Measurements from ENCODE around the gene C1orf74. TPM values are rescaled to one million over a fixed set of nuclear protein-coding genes. Genes with fewer than 3 reads are reported as not detected.

The C1orf74 gene
- polyA plus RNA-seq, 1 of the 3 experiments (the other 2 are of a cell fraction) = 1.5 TPM

DNA sequence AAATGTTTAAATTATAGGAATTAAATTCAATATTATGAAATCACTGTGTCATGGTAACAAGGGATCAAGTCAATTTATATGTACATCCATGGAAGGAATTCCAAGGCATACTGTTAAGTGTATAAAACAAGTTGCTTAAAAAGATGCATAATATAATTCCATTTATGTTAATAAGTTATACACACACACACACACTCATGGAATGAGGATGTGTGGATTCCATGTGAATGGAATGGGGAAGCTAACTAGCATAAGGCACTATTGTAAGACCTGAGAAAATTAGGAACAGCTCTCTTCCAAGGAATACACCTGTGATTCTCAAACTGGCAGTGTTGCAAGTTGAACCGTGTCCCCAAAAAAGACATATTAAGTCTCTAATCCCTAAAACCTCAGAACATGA is 46.1 kb downstream of the C1orf74 start:
- H3K79me2 ChIP-seq (ENCODE audit: insufficient read depth) = no peaks in the 10 kb centered on the region
- CTCF ChIA-PET = interaction anchor here (2.1 kb wide), 1 partner anchor 14 kb away, joined by 8 read pairs; no protein-coding TSS in a partner anchor
- no peaks in the 10 kb centered on the region for H4K20me1 ChIP-seq (ENCODE audit: insufficient read depth)
- no peaks in the 10 kb centered on the region for H3K9me3 ChIP-seq
- no peaks in the 10 kb centered on the region for H3K36me3 ChIP-seq (replicated peaks in 1 of 2; ENCODE audit: control insufficient read depth in 1 of 2, insufficient read depth in 2 of 2, low read length in 1 of 2)
- H3K9me2 ChIP-seq = no peaks in the 10 kb centered on the region
- no peak overlapping the region for H3K4me2 ChIP-seq
- no peak overlapping the region for H3K27ac ChIP-seq (ENCODE audit: low read depth in 2 of 2, low read length in 1 of 2)
- no peak overlapping the region for H3K4me3 ChIP-seq (ENCODE audit: low read depth in 2 of 2, low read length in 1 of 2)
- H3F3A ChIP-seq (replicated peaks; ENCODE audit: insufficient read depth) = peaks cover 6% of the 10 kb centered on the region
- POLR2A ChIA-PET = no interaction called here
- H2AFZ ChIP-seq (ENCODE audit: low read depth) = no peak overlapping the region
- DNase-seq = no peak
- TF ChIP-seq GATA2 (CRISPR knock-in tag; IDR thresholded peaks at IDR 0.05) (no peak), EZH2phosphoT487 (IDR thresholded peaks at IDR 0.05; ENCODE audit: borderline replicate concordance, low read depth) (no peak), CHD2 (IDR thresholded peaks at IDR 0.05; ENCODE audit: low read length, partially characterized antibody) (no peak), RFX5 (IDR thresholded peaks at IDR 0.05; ENCODE audit: low read length) (no peak), POLR2AphosphoS5 (IDR thresholded peaks at IDR 0.05; ENCODE audit: low read depth, low read length) (no peak), RXRA (IDR thresholded peaks at IDR 0.05; ENCODE audit: borderline replicate concordance, low read depth) (no peak), TEAD4 (IDR thresholded peaks at IDR 0.05; ENCODE audit: borderline replicate concordance, insufficient read depth) (no peak)
- TF ChIP-seq, protein P1, sequence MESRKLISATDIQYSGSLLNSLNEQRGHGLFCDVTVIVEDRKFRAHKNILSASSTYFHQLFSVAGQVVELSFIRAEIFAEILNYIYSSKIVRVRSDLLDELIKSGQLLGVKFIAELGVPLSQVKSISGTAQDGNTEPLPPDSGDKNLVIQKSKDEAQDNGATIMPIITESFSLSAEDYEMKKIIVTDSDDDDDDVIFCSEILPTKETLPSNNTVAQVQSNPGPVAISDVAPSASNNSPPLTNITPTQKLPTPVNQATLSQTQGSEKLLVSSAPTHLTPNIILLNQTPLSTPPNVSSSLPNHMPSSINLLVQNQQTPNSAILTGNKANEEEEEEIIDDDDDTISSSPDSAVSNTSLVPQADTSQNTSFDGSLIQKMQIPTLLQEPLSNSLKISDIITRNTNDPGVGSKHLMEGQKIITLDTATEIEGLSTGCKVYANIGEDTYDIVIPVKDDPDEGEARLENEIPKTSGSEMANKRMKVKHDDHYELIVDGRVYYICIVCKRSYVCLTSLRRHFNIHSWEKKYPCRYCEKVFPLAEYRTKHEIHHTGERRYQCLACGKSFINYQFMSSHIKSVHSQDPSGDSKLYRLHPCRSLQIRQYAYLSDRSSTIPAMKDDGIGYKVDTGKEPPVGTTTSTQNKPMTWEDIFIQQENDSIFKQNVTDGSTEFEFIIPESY (IDR thresholded peaks at IDR 0.05; ENCODE audit: borderline replicate concordance, low read depth) = no peak
- TF ChIP-seq, protein P2, sequence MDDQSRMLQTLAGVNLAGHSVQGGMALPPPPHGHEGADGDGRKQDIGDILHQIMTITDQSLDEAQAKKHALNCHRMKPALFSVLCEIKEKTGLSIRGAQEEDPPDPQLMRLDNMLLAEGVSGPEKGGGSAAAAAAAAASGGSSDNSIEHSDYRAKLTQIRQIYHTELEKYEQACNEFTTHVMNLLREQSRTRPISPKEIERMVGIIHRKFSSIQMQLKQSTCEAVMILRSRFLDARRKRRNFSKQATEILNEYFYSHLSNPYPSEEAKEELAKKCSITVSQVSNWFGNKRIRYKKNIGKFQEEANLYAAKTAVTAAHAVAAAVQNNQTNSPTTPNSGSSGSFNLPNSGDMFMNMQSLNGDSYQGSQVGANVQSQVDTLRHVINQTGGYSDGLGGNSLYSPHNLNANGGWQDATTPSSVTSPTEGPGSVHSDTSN (IDR thresholded peaks at IDR 0.05) = no peak
- TF ChIP-seq, protein P3, sequence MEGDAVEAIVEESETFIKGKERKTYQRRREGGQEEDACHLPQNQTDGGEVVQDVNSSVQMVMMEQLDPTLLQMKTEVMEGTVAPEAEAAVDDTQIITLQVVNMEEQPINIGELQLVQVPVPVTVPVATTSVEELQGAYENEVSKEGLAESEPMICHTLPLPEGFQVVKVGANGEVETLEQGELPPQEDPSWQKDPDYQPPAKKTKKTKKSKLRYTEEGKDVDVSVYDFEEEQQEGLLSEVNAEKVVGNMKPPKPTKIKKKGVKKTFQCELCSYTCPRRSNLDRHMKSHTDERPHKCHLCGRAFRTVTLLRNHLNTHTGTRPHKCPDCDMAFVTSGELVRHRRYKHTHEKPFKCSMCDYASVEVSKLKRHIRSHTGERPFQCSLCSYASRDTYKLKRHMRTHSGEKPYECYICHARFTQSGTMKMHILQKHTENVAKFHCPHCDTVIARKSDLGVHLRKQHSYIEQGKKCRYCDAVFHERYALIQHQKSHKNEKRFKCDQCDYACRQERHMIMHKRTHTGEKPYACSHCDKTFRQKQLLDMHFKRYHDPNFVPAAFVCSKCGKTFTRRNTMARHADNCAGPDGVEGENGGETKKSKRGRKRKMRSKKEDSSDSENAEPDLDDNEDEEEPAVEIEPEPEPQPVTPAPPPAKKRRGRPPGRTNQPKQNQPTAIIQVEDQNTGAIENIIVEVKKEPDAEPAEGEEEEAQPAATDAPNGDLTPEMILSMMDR (IDR thresholded peaks at IDR 0.05) = no peak
- WGBS (ENCODE audit: low lambda C conversion rate) = 58% methylated on average over 1 of the region's 1 CpG
- H3K9ac ChIP-seq = no peak overlapping the region
- H3K4me1 ChIP-seq (ENCODE audit: control insufficient read depth in 1 of 2, insufficient read depth in 2 of 2, low read depth in 1 of 2, low read length in 1 of 2) = peaks cover 8 to 13% of the 10 kb centered on the region in 2 experiments
- H3K27me3 ChIP-seq (ENCODE audit: insufficient read depth) = no peaks in the 10 kb centered on the region

DNA sequence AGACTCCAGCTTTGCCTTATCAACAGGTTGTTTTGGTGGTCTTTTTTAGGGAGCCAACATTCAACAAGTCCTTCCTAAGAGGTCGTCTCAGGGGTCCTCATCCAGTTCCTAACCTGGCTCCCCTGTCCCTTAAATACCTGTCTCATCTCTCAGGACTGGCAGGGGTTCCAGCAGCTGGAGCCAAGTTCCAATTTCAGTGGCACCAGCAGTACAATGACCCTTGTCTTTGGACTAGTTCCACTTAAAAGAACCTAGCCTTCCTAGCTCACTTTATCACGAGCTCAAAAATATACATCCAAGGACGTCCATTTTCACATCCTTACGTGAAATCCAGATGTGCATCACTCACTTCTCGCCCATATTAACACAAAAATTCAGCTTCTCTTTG is 47.2 kb downstream of the C1orf74 start:
- TF ChIP-seq NRF1 (IDR thresholded peaks at IDR 0.05; ENCODE audit: low read depth, low read length) (no peak), CHD2 (IDR thresholded peaks at IDR 0.05; ENCODE audit: low read length, partially characterized antibody) (no peak), FOSL2 (IDR thresholded peaks at IDR 0.05; ENCODE audit: borderline replicate concordance, low read depth) (no peak), POLR2AphosphoS5 (IDR thresholded peaks at IDR 0.05; ENCODE audit: low read depth, low read length) (no peak), JUND (IDR thresholded peaks at IDR 0.05) (no peak), GATA2 (CRISPR knock-in tag; IDR thresholded peaks at IDR 0.05) (no peak)
- TF ChIP-seq, protein P1 (IDR thresholded peaks at IDR 0.05; ENCODE audit: borderline replicate concordance, low read depth) = no peak
- Histone ChIP-seq H3K27me3 (ENCODE audit: insufficient read depth) (no peaks in the 10 kb centered on the region), H3K27ac (ENCODE audit: low read depth in 2 of 2, low read length in 1 of 2) (no peak overlapping the region), H3F3A (replicated peaks; ENCODE audit: insufficient read depth) (no peaks in the 10 kb centered on the region), H4K20me1 (ENCODE audit: insufficient read depth) (no peaks in the 10 kb centered on the region), H3K36me3 (replicated peaks in 1 of 2; ENCODE audit: control insufficient read depth in 1 of 2, insufficient read depth in 2 of 2, low read length in 1 of 2) (no peaks in the 10 kb centered on the region), H3K9ac (no peak overlapping the region), H2AFZ (ENCODE audit: low read depth) (no peak overlapping the region), H3K4me1 (ENCODE audit: control insufficient read depth in 1 of 2, insufficient read depth in 2 of 2, low read depth in 1 of 2, low read length in 1 of 2) (peaks cover 3 to 7% of the 10 kb centered on the region in 2 experiments; a peak in 3 of 4 replicates), H3K79me2 (ENCODE audit: insufficient read depth) (no peaks in the 10 kb centered on the region), H3K9me2 (no peaks in the 10 kb centered on the region), H3K9me3 (no peaks in the 10 kb centered on the region), H3K4me2 (no peak overlapping the region), H3K4me3 (ENCODE audit: low read depth in 2 of 2, low read length in 1 of 2) (no peak overlapping the region)
- no peak for DNase-seq
- POLR2A ChIA-PET = no interaction called here
- CTCF ChIA-PET = interaction anchor here (0.7 to 2.1 kb wide), 3 partner anchors 13 to 168 kb away, joined by 3 to 8 read pairs (median 5); no protein-coding TSS in a partner anchor
- WGBS (ENCODE audit: low lambda C conversion rate) = 43% methylated on average over 5 of the region's 5 CpGs
